Activated CD4-positive, alpha-beta T cell treated with anti-CD3 and anti-CD28 coated beads, Interleukin-2, amount 50 U/mL, for 4 hours (primary cell): ENCODE measurements around the gene KAZN.

Experiments used
- DNase-seq, 2 experiments: peaks; one replicate each; pipeline ENCODE4 v3.0.0-alpha.2; 2020

The KAZN gene

DNA sequence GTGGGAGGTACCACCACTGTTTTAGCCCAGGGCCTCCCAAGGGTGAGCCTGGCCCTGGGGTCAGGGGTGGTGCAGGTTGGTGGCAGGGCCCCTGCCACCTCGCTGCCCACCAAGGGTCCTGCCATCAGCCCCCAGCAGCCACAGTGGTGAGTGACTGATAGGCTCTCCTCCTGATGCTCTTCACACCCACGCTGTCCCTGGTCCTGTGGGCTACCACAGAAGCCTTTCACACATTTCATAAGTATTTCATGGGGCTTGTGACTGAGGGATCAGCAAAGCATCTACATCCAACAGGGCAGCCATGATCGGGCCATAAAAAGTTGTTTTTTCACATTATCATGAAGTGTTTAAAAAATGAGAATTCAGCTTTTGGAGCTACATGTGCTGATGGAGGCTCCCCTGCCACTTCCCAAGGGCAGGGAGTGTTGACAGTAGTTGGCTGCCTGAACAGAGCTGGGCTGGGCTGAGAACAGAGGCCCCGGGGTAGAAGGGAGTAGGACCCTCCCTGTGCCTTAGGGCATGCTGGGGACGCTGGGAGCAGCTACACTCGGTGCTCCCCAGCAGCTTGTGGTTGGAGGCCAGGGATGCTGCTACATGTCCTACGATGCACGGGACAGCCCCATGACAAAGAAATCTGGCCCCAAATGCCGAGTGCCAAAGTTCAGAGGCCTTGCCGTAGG is 482.0 kb downstream of the KAZN start:
- no peak for DNase-seq

DNA sequence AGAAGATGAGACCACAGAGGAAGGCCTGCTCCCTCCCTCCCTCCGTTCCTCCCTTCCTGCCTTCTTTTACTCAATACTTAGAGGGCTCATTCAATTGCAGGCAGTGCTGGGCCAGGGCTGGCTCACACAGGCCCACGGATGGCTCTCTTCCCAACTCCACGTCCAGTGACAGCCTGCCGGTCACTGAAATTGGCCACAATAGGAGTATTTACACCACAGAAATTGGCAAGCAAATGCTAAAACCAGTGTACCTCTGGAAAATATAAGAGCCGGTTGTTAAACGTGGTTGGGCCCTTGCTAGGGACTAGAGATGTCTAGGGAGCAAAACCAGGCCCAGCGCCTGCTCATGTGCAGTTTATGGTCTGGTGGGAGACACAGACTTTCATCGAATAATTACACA is 482.6 kb downstream of the KAZN start:
- no peak for DNase-seq

DNA sequence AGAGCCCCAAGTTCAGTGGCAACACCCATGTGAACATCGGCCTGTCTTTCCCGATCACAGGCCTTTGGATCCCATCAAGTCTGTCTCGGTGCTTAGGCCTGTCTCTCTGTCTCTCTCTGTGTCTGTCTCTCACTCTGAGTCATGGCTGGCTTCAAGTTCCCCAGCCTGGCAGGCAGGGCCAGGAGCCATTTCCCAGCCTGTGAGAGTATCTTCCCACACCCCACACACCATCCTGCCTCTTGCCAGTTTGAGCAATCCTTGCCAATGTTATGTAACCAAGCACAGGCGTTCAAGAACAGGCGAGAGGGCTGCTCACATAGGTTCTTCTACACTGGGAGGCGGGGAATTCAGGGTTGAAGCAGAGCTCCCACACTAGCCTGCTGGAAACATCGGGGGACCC is 485.1 kb downstream of the KAZN start:
- no peak for DNase-seq

DNA sequence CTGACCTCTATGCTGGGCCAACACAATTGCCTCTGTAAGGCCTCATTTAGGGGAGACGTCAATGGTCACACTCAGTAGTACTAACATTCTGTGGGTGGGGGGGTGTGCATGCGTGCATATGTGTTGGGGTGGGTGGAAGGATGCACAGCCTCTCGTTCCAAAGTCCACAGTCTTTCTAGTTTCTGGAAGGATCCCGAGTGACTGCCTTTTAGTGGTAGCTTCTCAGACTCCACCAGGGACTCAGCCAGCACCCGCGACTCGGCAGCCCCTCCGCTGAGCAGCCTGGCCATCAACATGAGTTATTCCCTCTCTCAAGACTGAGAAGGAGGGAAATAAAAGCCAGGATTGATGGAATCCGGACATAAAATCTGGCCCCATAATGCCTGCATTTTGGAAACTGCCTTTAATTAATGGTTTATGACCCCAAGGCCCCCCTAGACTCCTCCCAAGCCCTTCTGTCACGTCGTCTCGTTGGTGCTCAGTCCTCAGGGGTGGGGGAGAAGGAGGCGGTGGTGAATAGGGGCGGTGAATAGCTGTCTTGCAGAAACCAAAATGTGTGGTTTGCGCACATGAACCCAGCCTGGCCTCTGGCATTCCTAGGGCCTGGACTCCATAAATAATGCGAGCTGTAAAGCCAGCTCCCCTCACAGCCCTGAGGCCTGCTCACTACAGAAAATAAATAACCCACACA is 489.9 kb downstream of the KAZN start:
- no peak for DNase-seq

DNA sequence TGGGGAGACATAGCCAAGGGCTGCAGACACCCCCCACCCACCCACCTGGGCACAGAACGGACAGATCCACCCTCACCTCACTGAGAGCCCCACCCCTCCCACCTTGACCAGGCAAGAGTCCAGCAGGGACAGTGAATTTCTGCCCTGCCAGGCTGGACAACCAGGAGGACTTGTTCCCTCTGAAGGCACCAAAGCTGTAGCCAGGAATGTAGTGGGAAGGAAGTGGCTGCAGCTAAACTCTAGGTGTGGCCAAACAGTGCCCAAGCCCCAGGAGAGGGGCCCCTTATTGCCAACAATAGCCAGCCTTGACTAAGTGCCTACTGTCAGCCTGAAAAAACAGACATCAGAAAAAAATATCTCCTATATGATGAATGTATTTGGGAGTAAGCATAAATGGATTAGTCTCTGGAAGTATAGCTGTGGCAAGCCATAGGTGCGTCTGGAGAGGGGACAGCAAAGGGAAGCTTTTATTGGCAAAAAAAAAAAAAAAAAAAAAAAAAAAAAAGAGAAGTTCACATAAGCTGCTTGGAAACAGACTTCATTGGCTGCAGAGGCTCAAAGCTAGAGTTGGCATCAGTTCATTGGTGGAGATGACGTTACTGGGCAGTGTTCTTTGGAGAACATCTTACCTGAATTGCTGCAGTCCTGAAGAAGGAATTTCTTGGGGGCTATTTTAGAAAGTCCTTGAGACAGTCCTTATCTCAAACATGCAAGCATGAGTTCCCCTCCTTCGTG is 490.9 kb downstream of the KAZN start:
- DNase-seq, result no peak

DNA sequence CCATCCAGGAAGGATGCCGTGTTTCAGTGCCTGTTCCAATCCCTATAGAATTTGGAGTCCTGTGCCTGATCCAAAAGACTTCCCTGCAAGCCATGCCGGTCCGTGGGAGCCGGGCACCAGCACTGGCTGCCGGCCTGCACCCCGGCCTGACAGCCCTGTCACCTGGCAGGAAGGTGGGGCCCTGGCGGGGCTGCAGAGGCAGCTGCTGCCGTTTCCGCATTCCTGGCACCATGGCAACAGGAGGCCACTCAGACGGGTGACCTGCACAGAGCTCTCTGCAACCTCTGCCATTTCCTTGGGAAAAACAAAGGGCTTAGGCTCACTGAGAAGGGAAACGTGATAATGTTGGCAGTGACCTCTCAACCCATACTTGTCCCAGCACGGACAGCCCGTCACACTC is 491.9 kb downstream of the KAZN start:
- DNase-seq, result no peak

DNA sequence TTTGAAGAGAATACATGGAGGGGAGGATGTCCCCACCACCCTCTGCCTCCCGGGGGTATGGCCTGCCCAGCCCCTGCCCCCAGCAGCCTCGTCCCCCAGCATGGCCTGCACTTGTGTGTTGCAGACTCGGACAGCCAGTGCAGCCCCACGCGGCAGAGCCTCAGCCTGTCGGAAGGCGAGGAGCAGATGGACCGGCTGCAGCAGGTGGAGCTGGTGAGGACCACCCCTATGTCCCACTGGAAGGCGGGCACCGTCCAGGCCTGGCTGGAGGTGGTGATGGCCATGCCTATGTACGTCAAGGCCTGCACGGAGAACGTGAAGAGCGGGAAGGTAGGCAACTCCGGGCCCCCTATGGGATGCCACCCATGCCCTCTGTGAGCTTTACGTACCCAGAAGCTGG is 495.6 kb downstream of the KAZN start:
- DNase-seq, result no peak

DNA sequence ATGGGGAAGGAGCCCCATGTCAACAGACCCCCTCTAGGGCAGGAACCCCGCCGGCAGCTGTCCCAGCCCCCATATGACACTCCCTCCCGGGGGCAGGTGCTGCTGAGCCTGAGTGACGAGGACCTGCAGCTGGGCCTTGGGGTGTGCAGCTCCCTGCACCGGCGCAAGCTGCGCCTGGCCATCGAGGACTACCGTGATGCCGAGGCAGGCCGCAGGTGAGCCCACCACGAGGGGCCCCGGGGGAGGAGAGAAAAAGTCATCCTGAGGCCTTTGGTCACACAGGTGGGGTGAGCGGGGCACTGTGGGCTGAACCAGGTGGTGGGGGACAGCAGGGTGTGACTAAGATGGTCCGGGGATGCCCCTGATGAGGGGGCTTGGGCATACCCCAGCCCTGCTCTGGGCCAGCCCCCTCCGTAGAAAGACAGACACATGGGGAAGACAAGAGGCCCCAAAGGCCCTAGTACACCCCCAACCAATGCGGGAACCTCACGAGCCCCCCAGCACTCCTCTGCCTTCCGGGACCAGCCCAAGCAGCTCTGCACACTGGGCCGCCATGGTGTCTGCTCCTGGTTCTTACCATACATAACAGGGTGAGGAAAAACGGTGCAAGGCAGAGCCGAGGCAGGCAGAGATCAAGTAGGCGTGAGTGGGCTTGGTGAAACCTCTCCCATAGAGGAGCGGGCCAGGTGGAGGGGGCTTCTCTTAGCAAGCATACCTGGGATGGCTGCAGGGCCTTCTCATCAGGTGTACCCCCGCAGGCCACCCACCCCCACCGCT is 496.4 kb downstream of the KAZN start:
- DNase-seq, result no peak

DNA sequence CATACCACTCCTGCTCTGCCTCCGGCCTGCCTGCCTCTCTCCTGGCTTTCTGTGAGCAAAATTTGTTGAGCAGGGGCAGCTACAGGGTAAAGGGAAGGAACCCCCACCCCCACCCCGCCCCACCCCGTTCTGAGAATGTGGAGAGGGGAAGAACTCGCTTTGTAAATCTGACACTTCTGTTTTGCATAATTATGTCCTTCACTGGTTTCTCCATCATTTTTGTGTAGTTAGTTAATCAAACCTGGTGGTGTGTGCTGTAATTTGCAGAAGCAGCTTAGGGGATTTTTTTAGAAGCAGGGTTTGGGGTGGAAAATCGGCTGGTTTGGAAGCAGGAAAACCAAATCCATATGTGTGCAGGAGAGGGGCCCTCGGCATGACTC is 497.0 kb downstream of the KAZN start:
- no peak for DNase-seq

DNA sequence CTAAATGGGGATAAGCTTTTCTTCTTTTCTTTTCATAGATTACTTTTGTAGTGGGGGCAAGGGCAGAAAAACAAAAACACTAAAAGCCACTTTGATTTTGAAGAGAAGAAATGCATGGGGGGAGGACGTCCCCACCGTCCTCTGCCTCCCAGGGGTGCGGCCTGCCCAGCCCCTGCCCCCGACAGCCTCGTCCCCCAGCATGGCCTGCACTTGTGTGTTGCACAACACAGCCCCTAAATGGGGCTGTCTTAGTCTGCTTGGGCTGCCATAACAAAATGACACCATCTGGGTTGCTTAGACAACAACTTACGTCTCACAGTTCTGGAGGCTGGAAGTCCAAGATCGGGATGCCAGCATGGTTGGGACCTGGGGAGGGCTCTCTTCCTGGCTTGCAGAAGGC is 497.8 kb downstream of the KAZN start:
- no peak for DNase-seq

DNA sequence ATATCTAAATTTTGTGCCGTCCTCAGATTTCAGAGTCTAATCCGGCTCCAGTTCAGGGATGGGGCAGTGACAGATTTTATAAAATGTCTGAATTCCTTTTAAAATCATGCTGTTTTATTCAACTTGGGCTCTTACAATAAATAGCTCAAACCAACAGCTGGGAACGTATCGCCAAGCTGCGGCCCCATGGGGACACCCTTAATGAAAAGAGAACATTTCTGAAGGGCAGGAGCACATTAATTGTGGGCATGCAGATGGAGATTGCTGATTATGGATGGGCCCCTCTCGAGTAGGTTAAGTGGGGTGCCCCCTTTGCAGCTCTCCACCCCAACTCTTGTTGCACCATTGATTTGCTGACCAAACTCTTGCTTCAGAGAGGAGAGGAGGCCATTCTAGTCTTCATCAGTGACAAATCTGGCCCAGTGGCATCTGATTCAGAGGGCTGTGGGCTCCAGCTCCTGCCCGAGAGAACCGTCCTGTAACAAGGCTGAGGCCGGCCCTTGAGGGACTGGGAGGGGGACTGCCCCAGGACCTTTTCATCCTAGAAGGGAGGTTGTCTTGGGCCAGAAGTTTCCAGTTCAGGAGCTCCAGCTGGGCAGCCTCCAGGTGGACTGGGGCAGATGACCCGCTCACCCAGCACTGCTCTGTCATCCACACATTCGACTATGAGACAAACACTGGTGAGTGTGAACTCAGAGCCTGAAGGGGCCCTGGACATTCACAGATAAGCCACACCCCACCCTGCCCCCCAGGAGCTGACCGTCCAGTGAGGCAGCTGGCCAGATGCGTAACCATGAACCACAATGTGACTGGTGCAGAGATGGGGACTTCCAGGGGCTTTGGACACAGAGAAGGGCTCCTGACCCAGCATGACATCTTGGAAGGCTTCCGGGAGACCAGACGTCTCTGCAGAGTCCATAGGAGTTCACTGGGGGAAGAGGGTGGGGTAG is 500.0 kb downstream of the KAZN start:
- no peak for DNase-seq

DNA sequence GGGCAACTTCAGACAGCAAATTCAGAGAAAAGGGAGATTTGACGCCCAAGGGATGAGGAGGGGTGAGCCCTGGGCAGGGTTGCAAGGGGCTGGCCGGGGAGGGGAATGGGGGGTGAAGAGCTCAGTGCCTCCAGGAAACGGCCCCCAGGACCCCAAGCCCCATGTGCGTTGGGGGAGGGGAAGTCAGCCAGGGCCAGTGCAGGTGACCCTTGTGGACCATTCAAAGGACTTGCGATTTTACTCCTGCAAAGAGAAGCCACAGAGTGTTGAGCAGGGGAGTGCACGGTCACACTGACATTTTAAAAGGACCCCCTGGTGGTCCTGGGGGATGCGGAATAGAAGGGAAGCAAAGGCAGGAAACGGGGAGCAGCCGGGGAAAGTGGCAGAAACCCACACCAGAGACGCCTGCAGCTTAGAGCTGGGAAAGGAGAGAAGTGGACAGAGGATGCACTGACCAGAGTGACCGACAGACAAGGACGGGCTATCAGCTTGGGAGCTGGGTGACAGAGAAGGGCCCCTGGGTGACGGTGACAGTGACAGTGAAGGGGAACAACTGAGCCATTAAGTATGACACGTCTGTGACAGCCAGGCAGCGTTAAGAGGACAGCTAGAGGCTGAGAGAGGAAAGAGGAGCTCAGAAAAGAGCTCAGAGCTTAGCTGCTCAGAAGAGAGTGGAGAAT is 501.1 kb downstream of the KAZN start:
- DNase-seq, result no peak

DNA sequence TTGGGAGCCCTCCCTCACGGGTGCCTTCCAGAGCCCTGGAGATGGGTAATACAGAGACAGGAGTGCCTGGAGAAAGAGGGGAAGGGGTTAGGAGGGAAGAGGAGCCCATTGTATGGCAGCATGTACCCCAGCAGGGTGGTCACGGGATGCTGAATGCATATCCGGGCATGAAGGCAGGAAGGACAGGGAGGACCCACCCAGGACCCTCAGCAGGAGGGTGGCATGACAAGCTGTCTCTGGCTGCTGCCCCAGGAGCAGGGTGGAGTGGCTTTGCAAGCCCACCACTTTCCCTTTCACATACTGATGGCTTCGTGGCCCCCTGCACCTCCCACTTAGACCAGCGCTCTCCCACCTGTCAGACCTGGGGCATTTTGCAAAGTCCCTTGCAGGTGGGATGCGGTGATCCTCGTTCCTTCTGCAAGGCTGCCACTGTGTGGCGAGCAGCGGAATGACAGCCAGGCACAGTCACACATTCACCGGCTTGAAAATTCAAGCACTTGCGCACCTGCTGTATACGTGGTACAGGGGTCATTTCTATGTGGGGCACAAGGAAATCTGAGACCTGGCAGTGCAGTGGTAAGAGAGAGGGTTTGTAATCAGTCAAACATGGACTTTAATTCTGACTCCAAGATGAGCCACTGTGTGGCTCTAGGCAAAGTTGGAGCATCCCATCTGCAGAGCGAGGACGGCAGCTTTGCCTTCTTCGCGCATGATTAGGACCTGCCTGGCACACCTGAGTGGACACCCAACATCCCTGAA is 501.8 kb downstream of the KAZN start:
- peak; percentile 21 for DNase-seq

DNA sequence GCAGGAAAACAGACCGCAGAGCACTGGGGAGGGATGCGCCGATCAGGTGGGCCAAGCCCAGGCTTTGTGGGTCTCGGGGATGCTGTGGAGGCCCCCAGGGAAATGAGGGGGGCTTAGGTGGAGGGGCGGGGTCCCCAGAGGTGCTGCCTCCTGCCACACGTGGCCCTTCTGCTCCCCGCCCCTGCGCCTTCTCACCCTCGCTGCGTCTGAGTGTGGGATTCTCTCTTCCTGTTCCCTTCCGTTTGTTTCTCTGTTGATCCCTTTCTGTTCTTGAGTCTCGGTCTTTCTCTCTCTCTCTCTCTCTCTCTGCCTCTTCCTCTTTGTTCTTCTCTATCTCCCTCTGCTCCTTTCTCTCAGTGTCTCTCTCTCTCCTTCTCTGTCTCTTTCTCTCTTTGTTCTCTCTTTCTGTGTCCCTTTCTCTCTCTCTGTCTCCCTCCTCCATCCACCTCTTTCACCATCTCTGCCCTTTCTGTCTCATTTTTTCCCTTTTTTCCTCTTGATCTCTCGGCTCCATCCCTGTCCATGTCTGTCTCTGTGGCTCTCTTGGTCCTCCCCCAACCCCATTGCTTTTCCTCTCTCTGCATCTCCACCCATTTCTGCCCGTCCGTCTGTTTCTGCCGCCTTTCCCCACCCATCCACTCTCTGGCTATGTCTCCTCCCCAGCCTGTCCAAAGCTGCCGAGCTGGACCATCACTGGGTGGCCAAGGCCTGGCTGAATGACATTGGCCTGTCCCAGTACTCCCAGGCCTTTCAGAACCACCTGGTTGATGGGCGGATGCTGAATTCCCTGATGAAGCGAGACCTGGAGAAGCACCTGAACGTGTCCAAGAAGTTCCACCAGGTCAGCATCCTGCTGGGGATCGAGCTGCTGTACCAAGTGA is 502.6 kb downstream of the KAZN start:
- DNase-seq, result no peak

DNA sequence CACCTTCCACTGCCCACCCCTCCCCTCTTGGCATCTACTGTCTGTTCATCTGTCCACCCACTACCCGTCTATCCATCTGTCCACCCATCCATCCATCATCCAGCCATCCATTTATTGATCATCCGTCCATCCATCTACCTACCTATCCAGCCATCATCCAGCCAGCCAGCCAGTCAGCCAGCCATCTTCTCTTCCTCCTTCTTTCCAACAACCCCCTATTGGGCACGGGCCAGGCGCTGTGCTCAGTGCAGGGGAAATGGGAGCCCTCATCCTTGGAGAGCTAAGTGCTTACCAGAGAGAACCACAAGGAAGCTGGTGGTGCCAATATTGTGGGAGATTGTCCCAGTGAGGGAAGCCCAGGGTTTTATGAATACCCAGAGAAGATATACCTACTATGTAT is 503.3 kb downstream of the KAZN start:
- no peak for DNase-seq

DNA sequence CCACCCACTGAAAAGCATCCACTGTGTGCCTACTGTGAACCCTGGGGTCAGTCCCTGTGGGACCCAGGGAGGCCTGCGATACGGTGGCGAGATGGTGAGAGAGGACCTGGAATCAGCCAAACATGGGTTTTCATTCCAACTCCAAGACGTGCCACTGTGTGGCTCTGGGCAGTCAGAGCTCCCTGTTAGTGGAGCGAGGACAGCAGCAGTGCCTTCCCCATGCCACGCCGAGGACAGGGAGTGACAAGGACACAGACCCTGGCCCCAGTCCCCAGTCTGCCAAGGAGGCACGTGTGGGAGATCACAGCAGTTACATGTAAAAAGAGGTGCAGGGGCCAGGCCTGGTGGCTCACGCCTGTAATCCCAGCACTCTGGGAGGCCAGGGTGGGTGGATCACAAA is 504.2 kb downstream of the KAZN start:
- no peak for DNase-seq

DNA sequence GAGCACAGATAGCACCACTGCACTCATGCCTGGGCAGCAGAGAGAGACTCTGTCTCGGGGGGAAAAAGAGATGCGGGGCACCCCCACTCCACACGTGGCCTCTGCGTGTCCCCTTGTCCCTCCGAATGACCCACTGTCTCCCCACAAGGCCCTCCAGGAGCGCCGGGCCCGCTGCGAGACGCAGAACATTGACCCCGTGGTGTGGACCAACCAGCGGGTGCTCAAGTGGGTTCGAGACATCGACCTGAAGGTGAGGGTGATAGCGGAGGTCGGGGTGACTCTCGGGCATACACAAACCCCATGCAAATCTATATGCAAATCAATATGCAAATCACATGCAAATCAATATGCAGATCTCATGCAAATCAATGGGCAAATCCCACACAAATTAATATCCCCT is 504.7 kb downstream of the KAZN start:
- DNase-seq, result no peak

DNA sequence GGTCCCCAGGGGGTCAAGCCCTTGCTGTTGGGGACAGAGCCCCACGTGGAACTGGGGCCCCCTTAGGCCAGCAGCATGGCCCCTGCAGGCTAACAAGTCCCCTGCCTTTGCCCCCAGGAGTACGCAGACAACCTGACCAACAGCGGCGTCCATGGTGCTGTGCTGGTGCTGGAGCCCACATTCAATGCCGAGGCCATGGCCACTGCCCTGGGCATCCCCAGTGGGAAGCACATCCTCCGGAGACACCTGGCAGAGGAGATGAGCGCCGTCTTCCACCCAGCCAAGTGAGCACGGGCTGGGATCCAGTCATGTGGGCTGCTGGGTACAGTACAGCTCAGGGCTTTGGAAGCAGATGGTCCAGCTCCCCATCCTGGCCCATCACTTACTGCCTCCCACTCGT is 505.4 kb downstream of the KAZN start:
- DNase-seq, result no peak

DNA sequence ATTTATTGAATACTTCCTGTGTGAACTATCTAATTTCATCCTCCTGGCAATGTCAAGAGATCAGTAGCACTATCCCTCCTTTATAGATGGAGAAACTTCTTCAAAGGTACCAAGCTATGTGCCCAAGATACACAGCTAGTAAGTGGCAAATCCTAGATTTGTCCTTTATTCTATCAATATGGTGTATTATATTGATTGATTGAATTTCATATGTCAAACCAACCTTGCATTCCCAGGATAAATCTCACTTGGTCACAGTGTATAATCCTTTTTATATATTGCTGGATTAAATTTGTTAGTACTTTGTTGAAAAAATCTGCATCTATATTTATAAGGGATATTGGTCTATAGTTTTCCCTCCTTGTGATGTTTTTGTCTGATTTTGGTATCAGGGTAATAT is 506.3 kb downstream of the KAZN start:
- no peak for DNase-seq

DNA sequence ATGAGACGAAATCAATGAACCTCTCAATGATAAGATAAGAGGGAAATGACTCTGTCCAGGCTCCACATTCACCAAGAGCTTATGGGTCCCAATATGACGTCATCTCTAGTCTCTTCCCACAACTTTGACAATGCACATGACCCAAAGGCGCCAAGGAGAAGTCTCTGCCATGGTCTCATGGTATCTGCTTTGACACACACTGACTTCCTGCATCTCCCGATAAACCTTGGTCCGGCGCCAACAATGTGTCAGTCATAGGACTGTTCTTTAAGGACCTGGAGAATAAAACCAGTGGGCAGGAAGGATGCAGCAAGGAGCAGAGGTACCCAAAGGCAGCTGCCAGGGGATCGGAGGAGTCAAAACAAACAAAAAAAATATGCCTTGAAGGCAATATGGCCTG is 508.1 kb downstream of the KAZN start:
- DNase-seq, result no peak
